ENCODE results near the gene EEF1AKMT3. TPM values are rescaled to one million over a fixed set of nuclear protein-coding genes. Genes with fewer than 3 reads are reported as not detected.

Gene EEF1AKMT3
- total RNA-seq, 1 experiment from 2014 or later, result 5.0 TPM

- intact Hi-C loops (cut with micrococcal nuclease), result loop anchor here (1.0 kb wide), 1 partner anchor 10 kb away; the partner anchor contains the start of genes EEF1AKMT3 and METTL1
- ATAC-seq (no peak), DNase-seq (ENCODE audit: low read depth, low spot score) (no peak)
- Histone ChIP-seq H4K20me1 (ENCODE audit: insufficient read depth) (no peaks in the 10 kb centered on the region), H3K9me3 (ENCODE audit: control insufficient read depth in 1 of 2, insufficient read depth in 1 of 2, low read depth in 1 of 2, low read length in 2 of 2) (no peaks in the 10 kb centered on the region), H3K4me2 (ENCODE audit: low read length) (no peak overlapping the region), H3K4me3 (replicated peaks in 1 of 2; ENCODE audit: low read depth in 1 of 2, low read length in 2 of 2) (no peak overlapping the region), H3K9me2 (ENCODE audit: insufficient read depth) (no peaks in the 10 kb centered on the region), H3K27ac (ENCODE audit: low read depth, low read length) (no peak overlapping the region), H2AFZ (ENCODE audit: low read depth, low read length, poor library complexity, severe bottlenecking) (no peak overlapping the region), H3K27me3 (ENCODE audit: insufficient read depth, low read length) (no peaks in the 10 kb centered on the region), H3K36me3 (ENCODE audit: control insufficient read depth in 1 of 2, insufficient read depth in 2 of 2, low read length in 2 of 2) (peaks cover 8 to 14% of the 10 kb centered on the region in 2 experiments; a peak in 3 of 4 replicates), H3K4me1 (ENCODE audit: control insufficient read depth in 1 of 2, insufficient read depth in 2 of 2, low read length in 2 of 2) (peaks cover 6 to 10% of the 10 kb centered on the region in 2 experiments), H3K9ac (ENCODE audit: low read length) (0 out of 2 replicates have a peak overlapping the region, but pooled peaks have one; percentile 1), H3K79me2 (ENCODE audit: insufficient read depth, low read length) (peaks cover 40% of the 10 kb centered on the region)
- ChIA-PET RAD21 (ENCODE audit: low non-redundant PET in 1 of 2, low total read pairs in 2 of 2, uncharacterized antibody in 2 of 2, unreplicated experiment in 2 of 2) (no interaction called here), CTCF (interaction anchor here (1.2 kb wide), 1 partner anchor 10 kb away, joined by 6 read pairs; the partner anchor contains the start of genes EEF1AKMT3 and METTL1), POLR2A (interaction anchor here (1.7 kb wide), 1 partner anchor 15 kb away, joined by 5 read pairs; the partner anchor contains the start of gene CYP27B1)
- no TSS peak for BruUV-seq (replicated peaks)
- TF ChIP-seq SIN3A (IDR thresholded peaks at IDR 0.05; ENCODE audit: low read depth) (no peak), EZH2phosphoT487 (IDR thresholded peaks at IDR 0.05; ENCODE audit: borderline replicate concordance) (no peak), CEBPB (IDR thresholded peaks at IDR 0.05; ENCODE audit: low read depth) (no peak), REST (IDR thresholded peaks at IDR 0.05; ENCODE audit: low read depth) (no peak), ZFX (IDR thresholded peaks at IDR 0.05) (no peak), CBX3 (IDR thresholded peaks at IDR 0.05; ENCODE audit: low read depth) (no peak), EZH2 (IDR thresholded peaks at IDR 0.05) (no peak)
Measured at GRCh38 chr12:57781801-57782200, 9.4 kb downstream of the EEF1AKMT3 start.

Measured in HCT116 (cell line).